Osteoblast (primary cell): ENCODE results near the gene ATP2B3. TPM values are rescaled to one million over a fixed set of nuclear protein-coding genes. Genes with fewer than 3 reads are reported as not detected.

Experiments
- DNase-seq: peaks from one replicate; pipeline ENCODE4 v3.0.0; 2011; ENCODE audit warnings: low spot score, mixed read lengths; ENCODE audit not compliant: insufficient read length; ENCODE audit errors: missing footprints
- H2AFZ ChIP-seq: 2 replicates; pipeline ENCODE4 v1.6.0; 2011; ENCODE audit warnings: mild to moderate bottlenecking, low read length
- H3K27ac ChIP-seq: 2 replicates; pipeline ENCODE4 v1.5.1; 2011; ENCODE audit warnings: mild to moderate bottlenecking, low read depth, low read length, moderate library complexity
- H3K27me3 ChIP-seq: 2 replicates; pipeline ENCODE4 v1.6.0; 2012; ENCODE audit warnings: mild to moderate bottlenecking, control low read depth, inconsistent platforms, low read length, moderate library complexity; ENCODE audit not compliant: insufficient read depth
- H3K36me3 ChIP-seq: 2 replicates; pipeline ENCODE4 v1.5.1; 2011; ENCODE audit warnings: mild to moderate bottlenecking, low read length, control low read depth, moderate library complexity; ENCODE audit not compliant: insufficient read depth
- H3K4me1 ChIP-seq: 2 replicates; pipeline ENCODE4 v1.5.1; 2011; ENCODE audit warnings: mild to moderate bottlenecking, low read length, control low read depth, moderate library complexity; ENCODE audit not compliant: insufficient read depth
- H3K4me2 ChIP-seq: 2 replicates; pipeline ENCODE4 v1.6.0; 2011; ENCODE audit warnings: mild to moderate bottlenecking, low read length; ENCODE audit not compliant: insufficient read depth
- H3K4me3 ChIP-seq: fragments of 200-600 bp; sonication (generic); 3 replicates; pipeline ENCODE4 v1.5.1; 2012; ENCODE audit warnings: mild to moderate bottlenecking, low read length, inconsistent platforms; ENCODE audit not compliant: insufficient read depth
- H3K79me2 ChIP-seq: 2 replicates; pipeline ENCODE4 v1.6.0; 2012; ENCODE audit warnings: mild to moderate bottlenecking, low read length, control low read depth, inconsistent platforms; ENCODE audit not compliant: insufficient read depth
- H3K9me3 ChIP-seq: 2 replicates; pipeline ENCODE4 v1.5.1; 2011; ENCODE audit warnings: low read depth, low read length, control low read depth
- H4K20me1 ChIP-seq: 2 replicates; pipeline ENCODE4 v1.6.0; 2012; ENCODE audit warnings: mild to moderate bottlenecking, low read length, control low read depth; ENCODE audit not compliant: insufficient read depth
- total RNA-seq: library from RNA; depleted of rRNA; stranded (reverse); fragments of >200 nt; gene quantifications from 2 replicates; pipeline ENCODE4 v1.2.3, GENCODE V29; 2012
- TF ChIP-seq, protein P1 (sequence below): IDR thresholded peaks from 2 replicates; pipeline ENCODE4 v1.5.1; 2011; ENCODE audit warnings: mild to moderate bottlenecking, low read depth, low read length, moderate library complexity; ENCODE audit errors: extremely low read depth

Gene ATP2B3
- total RNA-seq, 1 donor = not detected

DNA sequence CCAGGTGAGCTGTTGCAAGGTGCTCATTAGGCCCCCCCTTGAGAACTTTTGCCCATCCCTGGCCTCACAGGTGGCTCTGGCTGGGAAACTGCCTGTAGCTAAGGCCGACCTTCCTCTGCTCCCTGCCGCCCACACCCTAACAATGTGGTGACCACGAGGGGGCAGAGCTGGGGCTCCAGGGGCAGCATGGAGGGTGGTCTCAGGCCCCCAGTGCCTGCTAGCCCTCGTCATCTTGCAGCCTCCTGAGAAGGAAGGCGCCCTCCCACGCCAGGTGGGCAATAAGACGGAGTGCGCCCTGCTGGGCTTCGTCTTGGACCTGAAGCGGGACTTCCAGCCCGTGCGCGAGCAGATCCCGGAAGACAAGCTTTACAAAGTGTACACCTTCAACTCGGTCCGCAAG lies 32.4 kb downstream of the ATP2B3 start:
- no peaks in the 10 kb centered on the region for H3K36me3 ChIP-seq
- H3K27ac ChIP-seq = no peak overlapping the region
- H3K4me2 ChIP-seq = no peak overlapping the region
- DNase-seq = no peak
- TF ChIP-seq, protein P1, sequence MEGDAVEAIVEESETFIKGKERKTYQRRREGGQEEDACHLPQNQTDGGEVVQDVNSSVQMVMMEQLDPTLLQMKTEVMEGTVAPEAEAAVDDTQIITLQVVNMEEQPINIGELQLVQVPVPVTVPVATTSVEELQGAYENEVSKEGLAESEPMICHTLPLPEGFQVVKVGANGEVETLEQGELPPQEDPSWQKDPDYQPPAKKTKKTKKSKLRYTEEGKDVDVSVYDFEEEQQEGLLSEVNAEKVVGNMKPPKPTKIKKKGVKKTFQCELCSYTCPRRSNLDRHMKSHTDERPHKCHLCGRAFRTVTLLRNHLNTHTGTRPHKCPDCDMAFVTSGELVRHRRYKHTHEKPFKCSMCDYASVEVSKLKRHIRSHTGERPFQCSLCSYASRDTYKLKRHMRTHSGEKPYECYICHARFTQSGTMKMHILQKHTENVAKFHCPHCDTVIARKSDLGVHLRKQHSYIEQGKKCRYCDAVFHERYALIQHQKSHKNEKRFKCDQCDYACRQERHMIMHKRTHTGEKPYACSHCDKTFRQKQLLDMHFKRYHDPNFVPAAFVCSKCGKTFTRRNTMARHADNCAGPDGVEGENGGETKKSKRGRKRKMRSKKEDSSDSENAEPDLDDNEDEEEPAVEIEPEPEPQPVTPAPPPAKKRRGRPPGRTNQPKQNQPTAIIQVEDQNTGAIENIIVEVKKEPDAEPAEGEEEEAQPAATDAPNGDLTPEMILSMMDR = no peak
- H3K79me2 ChIP-seq = no peaks in the 10 kb centered on the region
- H2AFZ ChIP-seq = no peak overlapping the region
- no peaks in the 10 kb centered on the region for H3K4me1 ChIP-seq
- no peaks in the 10 kb centered on the region for H3K9me3 ChIP-seq
- peaks cover under 1% of the 10 kb centered on the region for H3K27me3 ChIP-seq
- no peak overlapping the region for H3K4me3 ChIP-seq
- no peaks in the 10 kb centered on the region for H4K20me1 ChIP-seq

- no peak overlapping the region for H3K4me3 ChIP-seq
Measured at GRCh38 chrX:153551135-153551534, 33.7 kb downstream of the ATP2B3 start.

DNA sequence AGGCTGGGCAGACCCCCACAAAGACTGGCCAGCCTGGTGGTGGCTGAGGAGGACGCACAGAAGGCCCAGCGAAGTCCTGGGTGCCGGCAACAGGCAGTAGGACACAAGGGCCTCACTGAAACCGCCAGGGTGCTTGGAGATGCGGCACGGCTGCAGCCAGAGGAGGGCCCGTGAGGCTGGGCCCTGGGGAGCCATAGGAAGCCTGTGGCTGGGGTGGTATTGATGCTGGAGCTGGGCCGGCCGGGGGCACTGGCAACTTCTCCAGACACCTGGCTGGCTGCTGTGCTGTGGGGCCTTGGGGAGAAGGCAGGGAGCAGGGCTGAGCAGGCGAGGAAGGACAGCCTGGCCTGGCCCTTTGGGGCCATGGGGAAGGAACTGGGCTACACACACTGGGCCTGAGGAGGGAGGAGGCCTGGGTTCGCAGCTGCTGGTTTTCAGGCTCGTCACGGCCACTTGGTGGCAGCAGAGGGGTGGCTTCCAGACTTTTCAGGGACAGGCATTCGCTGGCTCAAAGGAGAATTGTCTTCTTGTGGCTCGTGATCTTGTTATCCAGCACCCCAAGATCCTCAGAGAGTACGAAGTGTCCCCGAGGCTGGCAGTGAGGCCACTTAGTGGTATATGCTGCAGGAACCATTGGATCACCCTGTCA lies 37.2 kb downstream of the ATP2B3 start:
- Histone ChIP-seq H4K20me1 (no peaks in the 10 kb centered on the region), H2AFZ (no peak overlapping the region), H3K79me2 (no peaks in the 10 kb centered on the region), H3K9me3 (no peaks in the 10 kb centered on the region), H3K36me3 (no peaks in the 10 kb centered on the region), H3K27me3 (peaks cover 18% of the 10 kb centered on the region), H3K27ac (no peak overlapping the region), H3K4me2 (no peak overlapping the region), H3K4me1 (no peaks in the 10 kb centered on the region), H3K4me3 (no peak overlapping the region)
- TF ChIP-seq, protein P1 = peak; percentile 73
- DNase-seq = peak; percentile 98

More at GRCh38 chrX:153551135-153551534, 33.7 kb downstream of the ATP2B3 start:
- TF ChIP-seq, protein P1 = no peak
- no peaks in the 10 kb centered on the region for H4K20me1 ChIP-seq
- H3K27me3 ChIP-seq = peaks cover 13% of the 10 kb centered on the region
- H3K4me1 ChIP-seq = no peaks in the 10 kb centered on the region
- no peaks in the 10 kb centered on the region for H3K79me2 ChIP-seq
- H3K4me2 ChIP-seq = no peak overlapping the region
- no peaks in the 10 kb centered on the region for H3K9me3 ChIP-seq
- no peak overlapping the region for H2AFZ ChIP-seq
- no peaks in the 10 kb centered on the region for H3K36me3 ChIP-seq
- no peak for DNase-seq
- no peak overlapping the region for H3K27ac ChIP-seq

DNA sequence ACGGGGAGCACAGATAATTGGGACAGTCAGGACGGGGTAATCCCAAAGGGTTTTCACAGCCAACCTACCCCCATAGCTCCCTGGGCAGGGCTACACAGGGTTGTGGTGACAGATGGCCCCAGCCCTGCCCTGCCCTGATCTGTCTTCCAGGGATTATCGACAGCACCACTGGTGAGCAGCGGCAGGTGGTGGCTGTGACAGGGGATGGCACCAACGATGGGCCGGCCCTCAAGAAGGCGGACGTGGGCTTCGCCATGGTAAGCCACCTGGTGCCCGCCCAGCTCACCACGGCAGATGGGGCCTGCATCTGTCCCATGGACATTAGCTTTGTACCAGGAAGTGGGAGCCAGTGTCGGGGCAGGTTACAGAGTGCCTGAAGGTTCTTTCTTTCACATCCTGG lies 39.3 kb downstream of the ATP2B3 start:
- Histone ChIP-seq H3K79me2 (no peaks in the 10 kb centered on the region), H3K9me3 (no peaks in the 10 kb centered on the region), H3K4me1 (no peaks in the 10 kb centered on the region), H3K27me3 (peaks cover 18% of the 10 kb centered on the region), H3K4me3 (no peak overlapping the region), H3K4me2 (no peak overlapping the region), H4K20me1 (no peaks in the 10 kb centered on the region), H2AFZ (no peak overlapping the region), H3K27ac (no peak overlapping the region), H3K36me3 (no peaks in the 10 kb centered on the region)
- DNase-seq = no peak
- TF ChIP-seq, protein P1 = no peak
